Measurements from ENCODE around the gene GNPAT. TPM values are rescaled to one million over a fixed set of nuclear protein-coding genes. Genes with fewer than 3 reads are reported as not detected.

The GNPAT gene
- total RNA-seq, 1 donor from 2014 or later = 48.9 TPM

GRCh38 chr1:231315887-231316286 is 74.9 kb downstream of the GNPAT start:
- no peak for DNase-seq (ENCODE audit: low read depth, low spot score)

GRCh38 chr1:231317306-231318014 is 76.4 kb downstream of the GNPAT start:
- no peak for DNase-seq (ENCODE audit: low read depth, low spot score)

- DNase-seq (ENCODE audit: low read depth, low spot score) = no peak
These were observed 77.0 kb downstream of the GNPAT start for GRCh38 chr1:231318015-231318355.

GRCh38 chr1:231318568-231318967 is 77.6 kb downstream of the GNPAT start:
- no peak for DNase-seq (ENCODE audit: low read depth, low spot score)

GRCh38 chr1:231319080-231319479 is 78.1 kb downstream of the GNPAT start:
- no peak for DNase-seq (ENCODE audit: low read depth, low spot score)

- no peak for DNase-seq (ENCODE audit: low read depth, low spot score)
These were observed 82.0 kb downstream of the GNPAT start for GRCh38 chr1:231322880-231323530.

GRCh38 chr1:231324660-231325059 is 83.6 kb downstream of the GNPAT start:
- DNase-seq (ENCODE audit: low read depth, low spot score) = no peak

GRCh38 chr1:231326248-231326647 is 85.2 kb downstream of the GNPAT start:
- DNase-seq (ENCODE audit: low read depth, low spot score) = no peak

Other genes with a start within 250 kb of the GNPAT start
- 17.4 and 17.6 TPM in 2 replicates for gene FAM89A, start 201.0 kb upstream of the GNPAT start, total RNA-seq
- gene TRIM67, start 79.2 kb upstream of the GNPAT start, total RNA-seq = not detected in 2 replicates
- gene EXOC8, start 96.6 kb downstream of the GNPAT start, total RNA-seq = 21.2 and 28.9 TPM in 2 replicates
- 19.3 and 22.4 TPM in 2 replicates for gene SPRTN, start 97.1 kb downstream of the GNPAT start, total RNA-seq
- 72.6 and 73.7 TPM in 2 replicates for gene EGLN1, start 181.1 kb downstream of the GNPAT start, total RNA-seq